Neural crest cell (in vitro differentiated cells): ENCODE data around the gene PRKCB. TPM values are rescaled to one million over a fixed set of nuclear protein-coding genes. Genes with fewer than 3 reads are reported as not detected.

Experiments used
- DNase-seq: peaks from one replicate; pipeline ENCODE4 v3.0.0; 2021; ENCODE audit warnings: low read depth, mixed read lengths, low spot score
- H3K27ac Mint-ChIP-seq: one replicate; pipeline ENCODE4 v1.8.0; 2021; ENCODE audit warnings: mild to moderate bottlenecking, mixed read lengths; ENCODE audit not compliant: unreplicated experiment
- H3K27me3 Mint-ChIP-seq: 2 replicates; pipeline ENCODE4 v1.8.0; 2021; ENCODE audit warnings: low read depth, mild to moderate bottlenecking, mixed read lengths
- H3K36me3 Mint-ChIP-seq: 2 replicates; pipeline ENCODE4 v1.8.0; 2021; ENCODE audit warnings: low read depth, mild to moderate bottlenecking, mixed read lengths
- H3K4me1 Mint-ChIP-seq: 2 replicates; pipeline ENCODE4 v1.8.0; 2021; ENCODE audit warnings: mixed read lengths
- H3K4me3 Mint-ChIP-seq: one replicate; pipeline ENCODE4 v1.8.0; 2021; ENCODE audit warnings: mild to moderate bottlenecking, mixed read lengths
- H3K9me3 Mint-ChIP-seq: 2 replicates; pipeline ENCODE4 v1.8.0; 2021; ENCODE audit warnings: mixed read lengths
- total RNA-seq: library from RNA; stranded (reverse); gene quantifications from 2 replicates; pipeline ENCODE4 v1.2.1, GENCODE V29; 2021
- TF ChIP-seq, protein P1 (sequence below): fragments of 200-600 bp; sonication (generic); conservative IDR thresholded peaks from 2 replicates; pipeline ENCODE4 v1.5.0; 2021; ENCODE audit warnings: antibody characterized with exemption, mild to moderate bottlenecking

The PRKCB gene
- total RNA-seq, 1 donor from 2014 or later = 0.77 TPM

DNA sequence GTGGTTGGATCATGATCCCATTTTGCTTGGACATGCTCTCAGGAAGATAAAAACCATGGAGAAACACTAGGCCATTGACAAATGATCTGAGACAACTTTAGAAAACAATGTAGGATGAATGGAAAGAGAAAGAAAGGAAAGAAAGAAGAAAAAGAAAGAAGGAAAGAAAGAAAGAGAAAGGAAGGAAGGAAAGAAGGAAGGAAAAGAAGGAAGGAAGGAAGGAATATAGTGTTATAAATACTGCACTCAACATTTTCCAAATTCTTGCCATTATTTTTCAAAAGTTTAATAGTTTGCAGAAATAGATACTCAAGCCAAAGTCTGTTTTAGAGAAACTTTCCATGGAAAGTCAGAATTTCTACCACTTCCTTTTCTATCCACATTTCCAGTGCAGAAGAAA is 381.2 kb downstream of the PRKCB start:
- Mint-ChIP-seq H3K27me3 (peaks cover 27% of the 10 kb centered on the region), H3K36me3 (no peaks in the 10 kb centered on the region), H3K4me1 (no peaks in the 10 kb centered on the region)

GRCh38 chr16:24217461-24217860 is 381.7 kb downstream of the PRKCB start:
- Mint-ChIP-seq H3K9me3 (no peaks in the 10 kb centered on the region), H3K4me3 (no peak overlapping the region), H3K27ac (no peak overlapping the region), H3K4me1 (no peaks in the 10 kb centered on the region), H3K27me3 (peaks cover 25% of the 10 kb centered on the region), H3K36me3 (no peaks in the 10 kb centered on the region)
- TF ChIP-seq, protein P1, sequence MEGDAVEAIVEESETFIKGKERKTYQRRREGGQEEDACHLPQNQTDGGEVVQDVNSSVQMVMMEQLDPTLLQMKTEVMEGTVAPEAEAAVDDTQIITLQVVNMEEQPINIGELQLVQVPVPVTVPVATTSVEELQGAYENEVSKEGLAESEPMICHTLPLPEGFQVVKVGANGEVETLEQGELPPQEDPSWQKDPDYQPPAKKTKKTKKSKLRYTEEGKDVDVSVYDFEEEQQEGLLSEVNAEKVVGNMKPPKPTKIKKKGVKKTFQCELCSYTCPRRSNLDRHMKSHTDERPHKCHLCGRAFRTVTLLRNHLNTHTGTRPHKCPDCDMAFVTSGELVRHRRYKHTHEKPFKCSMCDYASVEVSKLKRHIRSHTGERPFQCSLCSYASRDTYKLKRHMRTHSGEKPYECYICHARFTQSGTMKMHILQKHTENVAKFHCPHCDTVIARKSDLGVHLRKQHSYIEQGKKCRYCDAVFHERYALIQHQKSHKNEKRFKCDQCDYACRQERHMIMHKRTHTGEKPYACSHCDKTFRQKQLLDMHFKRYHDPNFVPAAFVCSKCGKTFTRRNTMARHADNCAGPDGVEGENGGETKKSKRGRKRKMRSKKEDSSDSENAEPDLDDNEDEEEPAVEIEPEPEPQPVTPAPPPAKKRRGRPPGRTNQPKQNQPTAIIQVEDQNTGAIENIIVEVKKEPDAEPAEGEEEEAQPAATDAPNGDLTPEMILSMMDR = no peak
- no peak for DNase-seq

More for the DNA sequence above, 381.2 kb downstream of the PRKCB start:
- no peak for DNase-seq
- Mint-ChIP-seq H3K4me3 (no peak overlapping the region), H3K9me3 (no peaks in the 10 kb centered on the region), H3K27ac (no peak overlapping the region)
- TF ChIP-seq, protein P1 = no peak

DNA sequence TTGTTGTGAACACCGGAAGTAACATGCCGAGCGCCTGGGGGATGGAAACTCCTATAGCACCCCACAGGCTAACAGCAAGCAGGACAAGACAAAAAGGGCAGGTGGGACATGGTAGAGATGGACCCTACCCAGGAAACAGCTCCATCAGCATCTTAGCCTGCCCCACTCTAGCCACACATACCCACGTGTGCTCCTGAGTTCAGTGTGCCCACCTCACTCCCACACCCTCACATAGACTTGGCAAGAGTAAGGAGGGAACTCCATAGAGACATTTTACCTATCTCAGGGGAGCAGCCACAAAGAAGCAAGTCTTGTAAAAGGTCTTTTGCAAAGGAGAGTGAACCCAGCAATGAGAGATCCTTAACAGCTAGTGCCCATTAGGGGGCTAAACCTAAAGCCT is 382.5 kb downstream of the PRKCB start:
- H3K9me3 Mint-ChIP-seq = no peaks in the 10 kb centered on the region
- no peaks in the 10 kb centered on the region for H3K4me1 Mint-ChIP-seq
- no peak for DNase-seq
- H3K27me3 Mint-ChIP-seq = peaks cover 21% of the 10 kb centered on the region
- H3K36me3 Mint-ChIP-seq = no peaks in the 10 kb centered on the region
- TF ChIP-seq, protein P1 = no peak
- no peak overlapping the region for H3K4me3 Mint-ChIP-seq
- H3K27ac Mint-ChIP-seq = no peak overlapping the region

DNA sequence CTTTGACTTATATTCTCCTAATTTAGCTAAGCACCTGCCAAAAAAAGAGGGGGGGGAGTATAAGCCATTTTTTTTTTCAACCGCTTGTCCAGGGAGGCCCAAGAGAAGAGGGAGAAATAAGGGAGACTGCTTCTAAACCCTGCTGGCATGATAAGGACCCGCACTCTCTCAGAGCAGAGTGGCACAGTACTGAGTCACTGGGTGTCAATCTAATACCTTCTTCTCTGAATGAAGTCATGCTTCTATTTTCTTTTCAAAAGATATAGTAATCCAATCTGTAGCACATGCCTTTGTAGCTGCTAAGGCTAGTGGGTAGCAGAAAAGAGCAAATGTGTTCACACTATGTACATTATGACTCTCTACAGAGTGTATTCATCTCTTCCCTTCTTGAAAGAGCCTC is 385.4 kb downstream of the PRKCB start:
- TF ChIP-seq, protein P1 = no peak
- H3K27me3 Mint-ChIP-seq = peaks cover 20% of the 10 kb centered on the region
- no peak for DNase-seq

DNA sequence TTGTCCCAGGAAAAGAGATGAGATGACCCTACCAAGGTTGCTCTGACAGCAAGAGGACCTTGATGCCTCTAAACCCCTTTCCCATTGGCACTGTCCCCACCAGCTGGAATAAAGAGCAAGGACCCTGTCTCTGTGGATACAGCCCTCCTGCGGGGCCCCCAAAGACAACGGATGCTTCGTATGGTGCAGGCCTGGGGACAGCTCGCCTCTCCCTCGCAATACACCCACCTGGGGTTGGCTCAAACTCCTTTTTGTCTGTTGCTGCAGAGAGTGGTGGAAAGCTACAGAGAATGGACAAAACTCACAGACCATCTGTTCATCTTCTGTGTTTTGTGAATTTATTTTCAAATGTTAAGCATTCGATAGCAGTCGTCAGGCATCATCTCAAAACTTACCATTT is 392.7 kb downstream of the PRKCB start:
- Mint-ChIP-seq H3K9me3 (no peaks in the 10 kb centered on the region), H3K4me1 (no peaks in the 10 kb centered on the region), H3K36me3 (no peaks in the 10 kb centered on the region), H3K4me3 (no peak overlapping the region), H3K27ac (no peak overlapping the region), H3K27me3 (peaks cover 20% of the 10 kb centered on the region)
- TF ChIP-seq, protein P1 = no peak
- no peak for DNase-seq

More for the DNA sequence above, 385.4 kb downstream of the PRKCB start:
- no peaks in the 10 kb centered on the region for H3K9me3 Mint-ChIP-seq
- H3K4me1 Mint-ChIP-seq = no peaks in the 10 kb centered on the region
- no peak overlapping the region for H3K27ac Mint-ChIP-seq
- no peak overlapping the region for H3K4me3 Mint-ChIP-seq
- H3K36me3 Mint-ChIP-seq = no peaks in the 10 kb centered on the region

- no peaks in the 10 kb centered on the region for H3K9me3 Mint-ChIP-seq
- no peaks in the 10 kb centered on the region for H3K4me1 Mint-ChIP-seq
- no peaks in the 10 kb centered on the region for H3K36me3 Mint-ChIP-seq
These were observed 397.2 kb downstream of the PRKCB start for GRCh38 chr16:24232936-24233335.

More at GRCh38 chr16:24232936-24233335, 397.2 kb downstream of the PRKCB start:
- H3K27ac Mint-ChIP-seq = no peak overlapping the region
- H3K27me3 Mint-ChIP-seq = peaks cover 21% of the 10 kb centered on the region
- TF ChIP-seq, protein P1 = no peak
- DNase-seq = no peak
- H3K4me3 Mint-ChIP-seq = no peak overlapping the region
